Measurements from ENCODE around the gene GLYATL3. TPM values are rescaled to one million over a fixed set of nuclear protein-coding genes. Genes with fewer than 3 reads are reported as not detected.
"Not testable (repeated sequence)": the region's sequence is repeated elsewhere in the genome, so short reads cannot be mapped to it uniquely, and the experiment has no call there.

GLYATL3 gene
- polyA plus RNA-seq, 3 donors, result not detected

- Mint-ChIP-seq H3K4me3 (no peak overlapping the region), H3K4me1 (no peaks in the 10 kb centered on the region), H3K9me3 (peaks cover 2 to 10% (median 6%) of the 10 kb centered on the region in 7 donors), H3K27me3 (ENCODE audit: low read depth in 3 of 3) (peaks cover 0 to 2% (median 0%) of the 10 kb centered on the region in 3 donors), H3K36me3 (peaks cover 23 to 34% of the 10 kb centered on the region in 2 donors), H3K27ac (no peak overlapping the region)
- no peak overlapping the region for H3K4me2 ChIP-seq (replicated peaks; ENCODE audit: extremely low read depth, low read length, poor library complexity, severe bottlenecking)
- intact Hi-C loops (cut with micrococcal nuclease), result no loop called here
- peaks cover 0 to 14% of the 10 kb centered on the region in 2 donors for H3K36me3 ChIP-seq (replicated peaks in 1 of 2; ENCODE audit: control insufficient read depth in 1 of 2, insufficient read depth in 2 of 2, low read length in 2 of 2)
- TF ChIP-seq CTCF (IDR thresholded peaks at IDR 0.05), result no peak
- no peak for DNase-seq
- H3K4me1 ChIP-seq (ENCODE audit: control insufficient read depth in 1 of 2, insufficient read depth in 2 of 2, low read length in 2 of 2), result no peaks in the 10 kb centered on the region
- no peak overlapping the region for H3K27ac ChIP-seq (ENCODE audit: low read depth in 1 of 2, low read length in 2 of 2)
- WGBS (ENCODE audit: insufficient coverage), result no CpG with 5 or more reads among the region's 3 CpGs
- H3K9ac ChIP-seq (ENCODE audit: insufficient read depth, low read length, poor library complexity, severe bottlenecking), result no peak overlapping the region
- no peak overlapping the region for H2AFZ ChIP-seq (ENCODE audit: insufficient read depth, low read depth, low read length, poor library complexity, severe bottlenecking)
- H3K9me3 ChIP-seq (replicated peaks in 1 of 2; ENCODE audit: control insufficient read depth in 1 of 2, insufficient read depth in 1 of 2, low read length in 2 of 2), result no peaks in the 10 kb centered on the region
- no peaks in the 10 kb centered on the region for H4K20me1 ChIP-seq (ENCODE audit: insufficient read depth, low read length)
- H3K79me2 ChIP-seq (ENCODE audit: insufficient read depth, low read length), result no peaks in the 10 kb centered on the region
- H3K27me3 ChIP-seq (ENCODE audit: control insufficient read depth in 2 of 2, insufficient read depth in 2 of 2, low read length in 2 of 2), result no peaks in the 10 kb centered on the region
- H3K4me3 ChIP-seq (replicated peaks in 1 of 3; ENCODE audit: low read depth in 2 of 3, low read length in 3 of 3), result no peak overlapping the region
Observed at GRCh38 chr6:49479308-49479970, 20.3 kb upstream of the GLYATL3 start.

GRCh38 chr6:49481846-49482245 lies 17.9 kb upstream of the GLYATL3 start:
- peaks cover 0 to 19% of the 10 kb centered on the region in 2 donors for H3K36me3 ChIP-seq (replicated peaks in 1 of 2; ENCODE audit: control insufficient read depth in 1 of 2, insufficient read depth in 2 of 2, low read length in 2 of 2)
- H4K20me1 ChIP-seq (ENCODE audit: insufficient read depth, low read length); H3K9me3 Mint-ChIP-seq; H3K27me3 Mint-ChIP-seq (ENCODE audit: low read depth in 3 of 3); H3K9me3 ChIP-seq (replicated peaks in 1 of 2; ENCODE audit: control insufficient read depth in 1 of 2, insufficient read depth in 1 of 2, low read length in 2 of 2); H3K9ac ChIP-seq (ENCODE audit: insufficient read depth, low read length, poor library complexity, severe bottlenecking); DNase-seq; H3K79me2 ChIP-seq (ENCODE audit: insufficient read depth, low read length); H3K27ac ChIP-seq (ENCODE audit: low read depth in 1 of 2, low read length in 2 of 2); H3K4me3 Mint-ChIP-seq; H3K27ac Mint-ChIP-seq; intact Hi-C loops (cut with micrococcal nuclease); H3K27me3 ChIP-seq (ENCODE audit: control insufficient read depth in 2 of 2, insufficient read depth in 2 of 2, low read length in 2 of 2); H3K4me3 ChIP-seq (replicated peaks in 1 of 3; ENCODE audit: low read depth in 2 of 3, low read length in 3 of 3); H3K4me2 ChIP-seq (replicated peaks; ENCODE audit: extremely low read depth, low read length, poor library complexity, severe bottlenecking); H2AFZ ChIP-seq (ENCODE audit: insufficient read depth, low read depth, low read length, poor library complexity, severe bottlenecking); H3K4me1 Mint-ChIP-seq; H3K4me1 ChIP-seq (ENCODE audit: control insufficient read depth in 1 of 2, insufficient read depth in 2 of 2, low read length in 2 of 2): not testable (repeated sequence)
- WGBS (ENCODE audit: insufficient coverage), result over 99% methylated on average over 12 of the region's 22 CpGs
- peaks cover 19 to 40% of the 10 kb centered on the region in 2 donors for H3K36me3 Mint-ChIP-seq

- H3K4me3 Mint-ChIP-seq; H3K27me3 ChIP-seq (ENCODE audit: control insufficient read depth in 2 of 2, insufficient read depth in 2 of 2, low read length in 2 of 2); H3K4me1 Mint-ChIP-seq; H3K9me3 ChIP-seq (replicated peaks in 1 of 2; ENCODE audit: control insufficient read depth in 1 of 2, insufficient read depth in 1 of 2, low read length in 2 of 2); H3K4me3 ChIP-seq (replicated peaks in 1 of 3; ENCODE audit: low read depth in 2 of 3, low read length in 3 of 3); H3K4me2 ChIP-seq (replicated peaks; ENCODE audit: extremely low read depth, low read length, poor library complexity, severe bottlenecking); H3K27ac Mint-ChIP-seq; intact Hi-C loops (cut with micrococcal nuclease); H3K9me3 Mint-ChIP-seq; H3K27ac ChIP-seq (ENCODE audit: low read depth in 1 of 2, low read length in 2 of 2); H3K4me1 ChIP-seq (ENCODE audit: control insufficient read depth in 1 of 2, insufficient read depth in 2 of 2, low read length in 2 of 2); DNase-seq; H3K79me2 ChIP-seq (ENCODE audit: insufficient read depth, low read length); H3K9ac ChIP-seq (ENCODE audit: insufficient read depth, low read length, poor library complexity, severe bottlenecking); H4K20me1 ChIP-seq (ENCODE audit: insufficient read depth, low read length); H2AFZ ChIP-seq (ENCODE audit: insufficient read depth, low read depth, low read length, poor library complexity, severe bottlenecking); H3K27me3 Mint-ChIP-seq (ENCODE audit: low read depth in 3 of 3): not testable (repeated sequence)
- peaks cover 0 to 15% of the 10 kb centered on the region in 2 donors for H3K36me3 ChIP-seq (replicated peaks in 1 of 2; ENCODE audit: control insufficient read depth in 1 of 2, insufficient read depth in 2 of 2, low read length in 2 of 2)
- H3K36me3 Mint-ChIP-seq, result peaks cover 22 to 48% of the 10 kb centered on the region in 2 donors
- WGBS (ENCODE audit: insufficient coverage), result 92% methylated on average over 7 of the region's 14 CpGs
Observed at GRCh38 chr6:49483380-49483779, 16.3 kb upstream of the GLYATL3 start.

All from CD14-positive monocyte (primary cell).